ENCODE measurements around the gene ZNF616. TPM values are rescaled to one million over a fixed set of nuclear protein-coding genes. Genes with fewer than 3 reads are reported as not detected.
"Not testable (repeated sequence)": the region's sequence is repeated elsewhere in the genome, so short reads cannot be mapped to it uniquely, and the experiment has no call there.

ZNF616 gene
- total RNA-seq, 1 experiment from 2014 or later, result 9.5 TPM

- Mint-ChIP-seq H3K27me3 (ENCODE audit: insufficient read depth, unreplicated experiment) (no peaks in the 10 kb centered on the region), H3K4me1 (ENCODE audit: insufficient read depth, unreplicated experiment) (no peaks in the 10 kb centered on the region), H3K9me3 (ENCODE audit: unreplicated experiment) (peaks cover 56% of the 10 kb centered on the region), H3K36me3 (ENCODE audit: insufficient read depth, unreplicated experiment) (peaks cover 2% of the 10 kb centered on the region), H3K4me3 (ENCODE audit: unreplicated experiment) (no peak overlapping the region), H3K27ac (ENCODE audit: low read depth, unreplicated experiment) (no peak overlapping the region)
- DNase-seq (ENCODE audit: unreplicated experiment), result no peak
- POLR2A ChIA-PET, result interaction anchor here (0.9 to 1.0 kb wide), 2 partner anchors 8 to 14 kb away, joined by 3 read pairs; no protein-coding TSS in a partner anchor
- CTCF ChIA-PET, result interaction anchor here (0.8 to 0.9 kb wide), 2 partner anchors 18 to 22 kb away, joined by 3 read pairs; no protein-coding TSS in a partner anchor
- TF ChIP-seq, protein P1, sequence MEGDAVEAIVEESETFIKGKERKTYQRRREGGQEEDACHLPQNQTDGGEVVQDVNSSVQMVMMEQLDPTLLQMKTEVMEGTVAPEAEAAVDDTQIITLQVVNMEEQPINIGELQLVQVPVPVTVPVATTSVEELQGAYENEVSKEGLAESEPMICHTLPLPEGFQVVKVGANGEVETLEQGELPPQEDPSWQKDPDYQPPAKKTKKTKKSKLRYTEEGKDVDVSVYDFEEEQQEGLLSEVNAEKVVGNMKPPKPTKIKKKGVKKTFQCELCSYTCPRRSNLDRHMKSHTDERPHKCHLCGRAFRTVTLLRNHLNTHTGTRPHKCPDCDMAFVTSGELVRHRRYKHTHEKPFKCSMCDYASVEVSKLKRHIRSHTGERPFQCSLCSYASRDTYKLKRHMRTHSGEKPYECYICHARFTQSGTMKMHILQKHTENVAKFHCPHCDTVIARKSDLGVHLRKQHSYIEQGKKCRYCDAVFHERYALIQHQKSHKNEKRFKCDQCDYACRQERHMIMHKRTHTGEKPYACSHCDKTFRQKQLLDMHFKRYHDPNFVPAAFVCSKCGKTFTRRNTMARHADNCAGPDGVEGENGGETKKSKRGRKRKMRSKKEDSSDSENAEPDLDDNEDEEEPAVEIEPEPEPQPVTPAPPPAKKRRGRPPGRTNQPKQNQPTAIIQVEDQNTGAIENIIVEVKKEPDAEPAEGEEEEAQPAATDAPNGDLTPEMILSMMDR (IDR thresholded peaks at IDR 0.05; ENCODE audit: unreplicated experiment), result no peak
- BruUV-seq (replicated peaks), result no TSS peak
- intact Hi-C loops (cut with micrococcal nuclease), result no loop called here
These were observed 29.0 kb downstream of the ZNF616 start for GRCh38 chr19:52110780-52111179.

GRCh38 chr19:52102782-52103181 lies 37.0 kb downstream of the ZNF616 start:
- peaks cover 24% of the 10 kb centered on the region for H3K9me3 Mint-ChIP-seq (ENCODE audit: unreplicated experiment)
- BruUV-seq (replicated peaks), result no TSS peak

GRCh38 chr19:52101866-52102562 lies 37.7 kb downstream of the ZNF616 start:
- Mint-ChIP-seq H3K4me1 (ENCODE audit: insufficient read depth, unreplicated experiment) (peaks cover 6% of the 10 kb centered on the region), H3K36me3 (ENCODE audit: insufficient read depth, unreplicated experiment) (no peaks in the 10 kb centered on the region), H3K27me3 (ENCODE audit: insufficient read depth, unreplicated experiment) (no peaks in the 10 kb centered on the region), H3K27ac (ENCODE audit: low read depth, unreplicated experiment) (no peak overlapping the region), H3K9me3 (ENCODE audit: unreplicated experiment) (peaks cover 17% of the 10 kb centered on the region), H3K4me3 (ENCODE audit: unreplicated experiment) (no peak overlapping the region)
- intact Hi-C loops (cut with micrococcal nuclease), result no loop called here
- ChIA-PET POLR2A (interaction anchor here (0.7 kb wide), 2 partner anchors 9 to 71 kb away, joined by 3 read pairs; no protein-coding TSS in a partner anchor), CTCF (interaction anchor here (0.6 kb wide), 1 partner anchor 81 kb away, joined by 5 read pairs; no protein-coding TSS in a partner anchor)
- no TSS peak for BruUV-seq (replicated peaks)
- TF ChIP-seq, protein P1 (IDR thresholded peaks at IDR 0.05; ENCODE audit: unreplicated experiment), result no peak
- no peak for DNase-seq (ENCODE audit: unreplicated experiment)

More at GRCh38 chr19:52102782-52103181, 37.0 kb downstream of the ZNF616 start:
- H3K4me1 Mint-ChIP-seq (ENCODE audit: insufficient read depth, unreplicated experiment), result peaks cover 6% of the 10 kb centered on the region
- H3K27ac Mint-ChIP-seq (ENCODE audit: low read depth, unreplicated experiment), result no peak overlapping the region
- H3K27me3 Mint-ChIP-seq (ENCODE audit: insufficient read depth, unreplicated experiment), result no peaks in the 10 kb centered on the region
- TF ChIP-seq, protein P1 (IDR thresholded peaks at IDR 0.05; ENCODE audit: unreplicated experiment), result no peak
- ChIA-PET POLR2A (interaction anchor here (0.7 kb wide), 2 partner anchors 9 to 71 kb away, joined by 3 read pairs; no protein-coding TSS in a partner anchor), CTCF (interaction anchor here (0.6 kb wide), 1 partner anchor 9 kb away, joined by 6 read pairs; no protein-coding TSS in a partner anchor)
- intact Hi-C loops (cut with micrococcal nuclease), result no loop called here
- H3K4me3 Mint-ChIP-seq (ENCODE audit: unreplicated experiment), result no peak overlapping the region
- no peak for DNase-seq (ENCODE audit: unreplicated experiment)
- H3K36me3 Mint-ChIP-seq (ENCODE audit: insufficient read depth, unreplicated experiment), result no peaks in the 10 kb centered on the region

GRCh38 chr19:52099497-52100138 lies 40.1 kb downstream of the ZNF616 start:
- no peaks in the 10 kb centered on the region for H3K36me3 Mint-ChIP-seq (ENCODE audit: insufficient read depth, unreplicated experiment)
- H3K27ac Mint-ChIP-seq (ENCODE audit: low read depth, unreplicated experiment), result no peak overlapping the region
- H3K4me1 Mint-ChIP-seq (ENCODE audit: insufficient read depth, unreplicated experiment), result peaks cover 9% of the 10 kb centered on the region
- H3K4me3 Mint-ChIP-seq (ENCODE audit: unreplicated experiment), result no peak overlapping the region
- ChIA-PET POLR2A (interaction anchor here (1.0 kb wide), 2 partner anchors 10 to 41 kb away, joined by 3 read pairs; no protein-coding TSS in a partner anchor), CTCF (interaction anchor here (0.5 kb wide), 1 partner anchor 85 kb away, joined by 3 read pairs; no protein-coding TSS in a partner anchor)
- DNase-seq (ENCODE audit: unreplicated experiment), result no peak
- H3K27me3 Mint-ChIP-seq (ENCODE audit: insufficient read depth, unreplicated experiment), result no peaks in the 10 kb centered on the region
- intact Hi-C loops (cut with micrococcal nuclease), result no loop called here
- H3K9me3 Mint-ChIP-seq (ENCODE audit: unreplicated experiment), result peaks cover 8% of the 10 kb centered on the region
- TF ChIP-seq, protein P1 (IDR thresholded peaks at IDR 0.05; ENCODE audit: unreplicated experiment), result no peak
- BruUV-seq (replicated peaks), result no TSS peak

GRCh38 chr19:52096416-52096815 lies 43.3 kb downstream of the ZNF616 start:
- H3K36me3 Mint-ChIP-seq (ENCODE audit: insufficient read depth, unreplicated experiment), result peaks cover 20% of the 10 kb centered on the region
- peaks cover 25% of the 10 kb centered on the region for H3K4me1 Mint-ChIP-seq (ENCODE audit: insufficient read depth, unreplicated experiment)
- H3K27ac Mint-ChIP-seq (ENCODE audit: low read depth, unreplicated experiment); CTCF ChIA-PET; BruUV-seq (replicated peaks); intact Hi-C loops (cut with micrococcal nuclease); DNase-seq (ENCODE audit: unreplicated experiment); H3K9me3 Mint-ChIP-seq (ENCODE audit: unreplicated experiment); H3K4me3 Mint-ChIP-seq (ENCODE audit: unreplicated experiment); H3K27me3 Mint-ChIP-seq (ENCODE audit: insufficient read depth, unreplicated experiment): not testable (repeated sequence)
- POLR2A ChIA-PET, result interaction anchor here (0.7 to 4.3 kb wide), 5 partner anchors 9 to 87 kb away, joined by 3 to 26 read pairs (median 4); partner anchors contain the start of genes ZNF432 and ZNF616
